ENCODE results near the gene KLHL1.

DNA sequence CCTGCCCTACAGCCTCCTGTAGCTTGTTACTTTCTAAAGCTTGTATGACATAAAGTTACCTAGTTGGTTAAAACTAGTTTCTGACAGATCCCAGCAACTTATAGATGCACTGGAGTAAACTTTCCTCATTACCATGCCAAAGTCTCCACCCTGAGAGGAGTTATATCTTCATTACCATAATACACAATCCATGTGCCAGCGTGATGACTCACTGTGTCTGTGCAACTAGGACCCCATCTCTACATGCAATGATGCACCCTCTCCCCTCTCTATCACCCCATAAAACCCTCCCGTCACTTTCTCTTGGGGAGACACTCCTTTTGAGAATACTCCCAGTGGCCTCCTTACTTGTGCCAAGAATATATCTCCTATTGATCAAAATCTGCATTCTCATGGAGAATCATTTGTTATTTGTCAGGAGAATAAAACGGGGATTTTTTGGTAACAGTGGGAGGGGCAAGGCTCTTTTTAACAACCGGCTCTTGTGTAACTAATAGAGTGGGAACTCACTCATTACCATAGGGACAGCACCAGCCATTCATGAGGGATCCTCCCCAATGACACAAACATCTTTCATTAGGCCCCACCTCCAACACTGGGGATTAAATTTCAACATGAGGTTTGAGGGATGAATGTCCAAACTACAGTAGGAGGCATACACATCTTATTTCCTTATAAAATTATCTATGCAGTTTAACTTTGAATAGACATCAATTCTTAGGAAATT, 235.8 kb downstream of the KLHL1 start:
- TF ChIP-seq, protein P1, sequence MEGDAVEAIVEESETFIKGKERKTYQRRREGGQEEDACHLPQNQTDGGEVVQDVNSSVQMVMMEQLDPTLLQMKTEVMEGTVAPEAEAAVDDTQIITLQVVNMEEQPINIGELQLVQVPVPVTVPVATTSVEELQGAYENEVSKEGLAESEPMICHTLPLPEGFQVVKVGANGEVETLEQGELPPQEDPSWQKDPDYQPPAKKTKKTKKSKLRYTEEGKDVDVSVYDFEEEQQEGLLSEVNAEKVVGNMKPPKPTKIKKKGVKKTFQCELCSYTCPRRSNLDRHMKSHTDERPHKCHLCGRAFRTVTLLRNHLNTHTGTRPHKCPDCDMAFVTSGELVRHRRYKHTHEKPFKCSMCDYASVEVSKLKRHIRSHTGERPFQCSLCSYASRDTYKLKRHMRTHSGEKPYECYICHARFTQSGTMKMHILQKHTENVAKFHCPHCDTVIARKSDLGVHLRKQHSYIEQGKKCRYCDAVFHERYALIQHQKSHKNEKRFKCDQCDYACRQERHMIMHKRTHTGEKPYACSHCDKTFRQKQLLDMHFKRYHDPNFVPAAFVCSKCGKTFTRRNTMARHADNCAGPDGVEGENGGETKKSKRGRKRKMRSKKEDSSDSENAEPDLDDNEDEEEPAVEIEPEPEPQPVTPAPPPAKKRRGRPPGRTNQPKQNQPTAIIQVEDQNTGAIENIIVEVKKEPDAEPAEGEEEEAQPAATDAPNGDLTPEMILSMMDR (IDR thresholded peaks at IDR 0.05): no peak
- TF ChIP-seq POLR2A (IDR thresholded peaks at IDR 0.05): no peak

Data from lower leg skin (tissue), 3 donors.